GM12878 (cell line): Measurements from ENCODE around the gene FNDC3B. TPM values are rescaled to one million over a fixed set of nuclear protein-coding genes. Genes with fewer than 3 reads are reported as not detected.

ENCODE experiments used
- ATAC-seq: fragments of 200-7000 bp; cut with Tn5 transposase; 3 replicates; pipeline ENCODE4 v1.9.1; 2020; ENCODE audit warnings: mild to moderate bottlenecking, moderate library complexity
- BruUV-seq: library from RNA; stranded (reverse); fragments of 400-500 nt; replicated peaks from 2 replicates; lab custom pipeline; 2021; lab: Mats Ljungman, UMichigan
- CTCF ChIA-PET: fragments of 300-600 bp; sonication (Branson Sonifier 250); formaldehyde crosslinking; extraction: SDS; loops from one replicate; lab custom pipeline; 2021; ENCODE audit warnings: inconsistent platforms; lab: Yijun Ruan, JAX
- POLR2A ChIA-PET: fragments of 350-600 bp; formaldehyde crosslinking; extraction: SDS; loops from one replicate; lab custom pipeline; 2021; ENCODE audit warnings: inconsistent platforms; lab: Charles Lee
- RAD21 ChIA-PET: fragments of 300-600 bp; sonication (Branson Sonifier 250); formaldehyde crosslinking; loops from one replicate; lab custom pipeline; 2023; ENCODE audit warnings: antibody characterized with exemption; ENCODE audit not compliant: unreplicated experiment; lab: Charles Lee
- SMC1A ChIA-PET: fragments of 300-600 bp; sonication (Branson Sonifier 250); formaldehyde crosslinking; loops from one replicate; lab custom pipeline; 2023; ENCODE audit not compliant: unreplicated experiment, uncharacterized antibody; lab: Charles Lee
- DNase-seq: peaks from one replicate; pipeline ENCODE4 v3.0.0-alpha.2; 2011; ENCODE audit warnings: low read depth, low spot score
- FAIRE-seq: peaks from 3 replicates; lab custom pipeline; 2011; peaks lifted over from hg19 to GRCh38; lab: Jason Lieb, UNC
- H2AFZ ChIP-seq: 2 replicates; pipeline ENCODE4 v1.6.0; 2011; ENCODE audit warnings: low read depth, low read length, control low read depth; ENCODE audit not compliant: control insufficient read depth
- H3K27ac ChIP-seq: 2 replicates; pipeline ENCODE4 v1.5.1; 2011; ENCODE audit warnings: control low read depth; ENCODE audit not compliant: control insufficient read depth, insufficient read depth
- H3K27me3 ChIP-seq, 2 experiments: replicated peaks in 1 of 2; 2 replicates each; pipeline versions ENCODE4 v1.6.0 to v1.6.1; 2011; ENCODE audit warnings: low read length in 1 of 2; ENCODE audit not compliant: control insufficient read depth in 2 of 2, insufficient read depth in 2 of 2
- H3K36me3 ChIP-seq, 2 experiments: 2 replicates each; pipeline ENCODE4 v1.5.1; 2011; ENCODE audit warnings: low read length in 1 of 2; ENCODE audit not compliant: control insufficient read depth in 2 of 2, insufficient read depth in 2 of 2
- H3K4me1 ChIP-seq: 2 replicates; pipeline ENCODE4 v1.6.1; 2011; ENCODE audit warnings: mild to moderate bottlenecking, low read length, moderate library complexity, mixed read lengths; ENCODE audit not compliant: control insufficient read depth, insufficient read depth
- H3K4me2 ChIP-seq: 2 replicates; pipeline ENCODE4 v1.6.0; 2011; ENCODE audit warnings: control low read depth; ENCODE audit not compliant: control insufficient read depth, insufficient read depth
- H3K4me3 ChIP-seq: fragments of 200-600 bp; sonication (generic); 2 replicates; pipeline ENCODE4 v1.5.1; 2016
- H3K79me2 ChIP-seq: 2 replicates; pipeline ENCODE4 v1.6.0; 2011; ENCODE audit warnings: low read length; ENCODE audit not compliant: control insufficient read depth, insufficient read depth
- H3K9ac ChIP-seq: 2 replicates; pipeline ENCODE4 v1.8.0; 2011; ENCODE audit warnings: low read length, control low read depth, mixed read lengths; ENCODE audit not compliant: control insufficient read depth, insufficient read depth
- H3K9me3 ChIP-seq: replicated peaks from 3 replicates; pipeline ENCODE4 v1.5.1; 2011; ENCODE audit warnings: mild to moderate bottlenecking, low read length; ENCODE audit not compliant: control insufficient read depth, insufficient read depth
- H4K20me1 ChIP-seq: 2 replicates; pipeline ENCODE4 v1.6.0; 2011; ENCODE audit not compliant: control insufficient read depth, insufficient read depth
- ATF3 ChIP-seq: IDR thresholded peaks from 2 replicates; pipeline ENCODE4 v1.6.1; 2011; ENCODE audit warnings: low read depth, mild to moderate bottlenecking, low read length, moderate library complexity, borderline replicate concordance; ENCODE audit errors: extremely low read depth
- BMI1 ChIP-seq: fragments of 450-650 bp; IDR thresholded peaks from 2 replicates; pipeline ENCODE4 v1.6.1; 2016; ENCODE audit warnings: mild to moderate bottlenecking, moderate library complexity, borderline replicate concordance
- ELK1 ChIP-seq: IDR thresholded peaks from 2 replicates; pipeline ENCODE4 v1.6.1; 2012; ENCODE audit warnings: low read depth, low read length, improper control_type of control experiment
- FOXK2 ChIP-seq: fragments of 450-650 bp; IDR thresholded peaks from 2 replicates; pipeline ENCODE4 v1.6.1; 2017; ENCODE audit warnings: mild to moderate bottlenecking, moderate library complexity
- LARP7 ChIP-seq: fragments of 450-650 bp; IDR thresholded peaks from 2 replicates; pipeline ENCODE4 v1.6.1; 2017; ENCODE audit warnings: mild to moderate bottlenecking
- MLLT1 ChIP-seq: fragments of 450-650 bp; IDR thresholded peaks from 2 replicates; pipeline ENCODE4 v1.6.1; 2016; ENCODE audit warnings: mild to moderate bottlenecking
- MXI1 ChIP-seq: fragments of 150-350 bp; IDR thresholded peaks from 2 replicates; pipeline ENCODE4 v1.6.1; 2011; ENCODE audit warnings: low read depth, mild to moderate bottlenecking, inconsistent platforms, low read length, improper control_type of control experiment
- NR2C2 ChIP-seq: IDR thresholded peaks from 2 replicates; pipeline ENCODE4 v1.6.1; 2011; ENCODE audit warnings: borderline replicate concordance, low read depth; ENCODE audit not compliant: control insufficient read depth, insufficient read length
- NRF1 ChIP-seq: conservative IDR thresholded peaks from 2 replicates; pipeline ENCODE4 v1.6.1; 2011; ENCODE audit warnings: mild to moderate bottlenecking, low read depth, low read length, improper control_type of control experiment
- POLR2A ChIP-seq: IDR thresholded peaks from 2 replicates; pipeline ENCODE4 v1.6.1; 2011; ENCODE audit warnings: low read depth, mild to moderate bottlenecking, low read length
- POLR2AphosphoS5 ChIP-seq: IDR thresholded peaks from 2 replicates; pipeline ENCODE4 v1.6.1; 2011; ENCODE audit warnings: mild to moderate bottlenecking, low read length, inconsistent platforms
- SMARCA5 ChIP-seq: fragments of 450-650 bp; IDR thresholded peaks from 2 replicates; pipeline ENCODE4 v1.6.1; 2017; ENCODE audit warnings: mild to moderate bottlenecking
- SRF ChIP-seq, 2 experiments: IDR thresholded peaks; 2 replicates each; pipeline ENCODE4 v1.6.1; 2011; ENCODE audit warnings: low read depth in 2 of 2, low read length in 2 of 2, mild to moderate bottlenecking in 1 of 2, moderate library complexity in 1 of 2
- STAT1 ChIP-seq: fragments of 450-650 bp; conservative IDR thresholded peaks from 2 replicates; pipeline ENCODE4 v1.6.1; 2014; ENCODE audit warnings: antibody characterized with exemption, mild to moderate bottlenecking
- TAF1 ChIP-seq: IDR thresholded peaks from 2 replicates; pipeline ENCODE4 v1.6.1; 2011; ENCODE audit warnings: mild to moderate bottlenecking, low read depth, low read length, borderline replicate concordance
- ZBTB40 ChIP-seq: fragments of 450-650 bp; IDR thresholded peaks from 2 replicates; pipeline ENCODE4 v1.6.1; 2016; ENCODE audit warnings: mild to moderate bottlenecking, moderate library complexity, borderline replicate concordance
- ZNF384 ChIP-seq: IDR thresholded peaks from 2 replicates; pipeline ENCODE4 v1.6.1; 2012; ENCODE audit warnings: low read depth, mild to moderate bottlenecking, low read length, improper control_type of control experiment, borderline replicate concordance
- WGBS: methylation state at CpG from one replicate; pipeline ENCODE4 v1.1.6; 2016; ENCODE audit warnings: low lambda C conversion rate; ENCODE audit not compliant: insufficient replicate concordance, insufficient coverage; ENCODE audit errors: missing lambda C conversion rate; 5-methylcytosine and 5-hydroxymethylcytosine counted together
- in situ Hi-C: fragments of 300-500 bp; cut with MboI; formaldehyde crosslinking; loops from 9 replicates; pipeline ENCODE4 v1.14.3; 2018; ENCODE audit warnings: mixed read lengths
- intact Hi-C: fragments of 100-400 bp; cut with micrococcal nuclease; formaldehyde crosslinking; loops from one replicate; pipeline ENCODE4 v1.14.2; 2022; ENCODE audit not compliant: unreplicated experiment
- polyA plus RNA-seq, 11 experiments: library from polyadenylated mRNA; depleted of rRNA in 4 of 11; unstranded in 6 of 11; stranded (reverse) in 5 of 11; fragments of >200 nt; fragmentation: Nextera tagmentation in 4 of 11; fragmentation: Illumina TruSeq in 1 of 11; extraction: Ambion mirVana in 4 of 11; extraction: Trizol in 1 of 11; gene quantifications; 1 replicate in 1 of 11; 2 replicates in 10 of 11; pipeline versions ENCODE4 v1.2.1 to v1.2.3, GENCODE V29; 2011 to 2016; ENCODE audit warnings: inconsistent platforms in 2 of 11, missing spikeins in 2 of 11, low read depth in 1 of 11
- total RNA-seq, 4 experiments: library from RNA; depleted of rRNA in 3 of 4; stranded (reverse); fragments of >200 nt in 3 of 4; fragmentation: Illumina TruSeq in 1 of 4; extraction: Trizol in 1 of 4; gene quantifications; 2 replicates each; pipeline versions ENCODE4 v1.2.1 to v1.2.3, GENCODE V29; 2013 to 2021

Gene FNDC3B
- total and polyA plus RNA-seq, 10 of the 15 experiments (the other 5 are each of a cell fraction or from before 2014, with no cell fraction given), result 7.9 to 35.0 (median 18.5) TPM

GRCh38 chr3:172194702-172195406, 155.5 kb downstream of the FNDC3B start:
- Histone ChIP-seq H4K20me1 (no peaks in the 10 kb centered on the region), H3K4me3 (no peak overlapping the region), H2AFZ (no peak overlapping the region), H3K27ac (no peak overlapping the region), H3K36me3 (peaks cover 0 to 4% of the 10 kb centered on the region in 2 experiments; a peak in 2 of 4 replicates), H3K4me2 (no peak overlapping the region), H3K79me2 (peaks cover 4% of the 10 kb centered on the region), H3K9me3 (no peaks in the 10 kb centered on the region), H3K9ac (no peak overlapping the region), H3K27me3 (no peaks in the 10 kb centered on the region), H3K4me1 (no peaks in the 10 kb centered on the region)
- FAIRE-seq, result peak; percentile 13
- intact Hi-C loops, result no loop called here
- POLR2A ChIA-PET, result interaction anchor here (0.8 to 1.5 kb wide), 3 partner anchors 9 to 23 kb away, joined by 3 read pairs; no protein-coding TSS in a partner anchor
- in situ Hi-C loops, result no loop called here
- BruUV-seq, result no TSS peak
- RAD21 ChIA-PET, result interaction anchor here (1.3 to 1.6 kb wide), 2 partner anchors 12 to 20 kb away, joined by 3 to 6 read pairs; no protein-coding TSS in a partner anchor
- DNase-seq, result no peak
- SMC1A ChIA-PET, result interaction anchor here (0.6 to 3.5 kb wide), 9 partner anchors 9 to 467 kb away, joined by 3 to 12 read pairs (median 5); no protein-coding TSS in a partner anchor
- CTCF ChIA-PET, result interaction anchor here (1.5 to 1.7 kb wide), 2 partner anchors 9 to 147 kb away, joined by 4 to 8 read pairs; no protein-coding TSS in a partner anchor
- peak; percentile 75 for ATAC-seq
- 74% methylated on average over 4 of the region's 4 CpGs for WGBS
- TF ChIP-seq MLLT1 (no peak), ZNF384 (no peak), NRF1 (no peak), LARP7 (no peak), STAT1 (no peak), BMI1 (peak; percentile 54; the same call in 1 of the 2 replicates), SRF (IDR thresholded peaks at IDR 0.05; ENCODE audit: low read depth in 2 of 2, low read length in 2 of 2) (no peak), NR2C2 (no peak), SMARCA5 (no peak), ZBTB40 (peak; percentile 33; the same call in 1 of the 2 replicates), TAF1 (no peak), FOXK2 (no peak), ATF3 (no peak), MXI1 (peak; percentile 65; the same call in 1 of the 2 replicates), ELK1 (no peak), POLR2A (no peak), POLR2AphosphoS5 (no peak)
